Prostate gland (tissue), 2 donors: ENCODE data around the gene GPR18.

ENCODE experiments used
- CTCF ChIP-seq, 4 experiments: fragments of 200-600 bp in 2 of 4; fragments of 450-650 bp in 2 of 4; sonication (generic) in 2 of 4; IDR thresholded peaks; 1 replicate in 3 of 4; 2 replicates in 1 of 4; pipeline ENCODE4 v1.5.1; 2016 to 2019; ENCODE audit warnings: antibody characterized with exemption in 4 of 4, mild to moderate bottlenecking in 2 of 4, moderate library complexity in 2 of 4
- POLR2A ChIP-seq: fragments of 450-650 bp; IDR thresholded peaks from one replicate; pipeline ENCODE4 v1.6.1; 2016; ENCODE audit warnings: antibody characterized with exemption, mild to moderate bottlenecking

- TF ChIP-seq CTCF (IDR thresholded peaks at IDR 0.05) (no peak), POLR2A (no peak)
Observed at GRCh38 chr13:99294958-99295357, 36.8 kb upstream of the GPR18 start.
